DOHH2 (cell line): Measurements from ENCODE around the gene NLGN3.

Experiments
- H3F3A ChIP-seq: fragments of 200-600 bp; sonication (generic), shearing (Covaris generic); 2 replicates; pipeline ENCODE4 v1.6.0; 2016; ENCODE audit warnings: antibody characterized with exemption, mild to moderate bottlenecking; ENCODE audit not compliant: control insufficient read depth, insufficient read depth
- H3K27ac ChIP-seq: fragments of 200-600 bp; sonication (generic); 2 replicates; pipeline ENCODE4 v1.5.1; 2014; ENCODE audit warnings: low read depth, mild to moderate bottlenecking, low read length, moderate library complexity
- H3K27me3 ChIP-seq: fragments of 200-600 bp; sonication (generic); 2 replicates; pipeline ENCODE4 v1.6.1; 2014; ENCODE audit warnings: mild to moderate bottlenecking, low read length, mixed read lengths; ENCODE audit not compliant: control insufficient read depth
- H3K36me3 ChIP-seq: fragments of 200-600 bp; sonication (generic); 2 replicates; pipeline ENCODE4 v1.6.1; 2014; ENCODE audit warnings: mild to moderate bottlenecking, low read length, moderate library complexity, mixed read lengths; ENCODE audit not compliant: control insufficient read depth
- H3K4me1 ChIP-seq: fragments of 200-600 bp; sonication (generic); 2 replicates; pipeline ENCODE4 v1.6.1; 2014; ENCODE audit warnings: mild to moderate bottlenecking, low read length, mixed read lengths; ENCODE audit not compliant: control insufficient read depth
- H3K4me2 ChIP-seq: fragments of 200-600 bp; sonication (generic); 2 replicates; pipeline ENCODE4 v1.6.0; 2014; ENCODE audit warnings: mild to moderate bottlenecking, low read length, moderate library complexity
- H3K4me3 ChIP-seq: fragments of 200-600 bp; sonication (generic); 2 replicates; pipeline ENCODE4 v1.5.1; 2014; ENCODE audit warnings: mild to moderate bottlenecking, low read length, mixed read lengths
- H3K79me2 ChIP-seq: fragments of 200-600 bp; sonication (generic); 2 replicates; pipeline ENCODE4 v1.6.1; 2014; ENCODE audit warnings: mild to moderate bottlenecking, low read length, mixed read lengths; ENCODE audit not compliant: control insufficient read depth
- H3K9me2 ChIP-seq: fragments of 200-600 bp; sonication (generic); replicated peaks from 2 replicates; pipeline ENCODE4 v1.6.1; 2014; ENCODE audit warnings: mild to moderate bottlenecking, low read length, mixed read lengths; ENCODE audit not compliant: control insufficient read depth
- H3K9me3 ChIP-seq: fragments of 200-600 bp; sonication (generic); 2 replicates; pipeline ENCODE4 v1.6.1; 2014; ENCODE audit warnings: antibody characterized with exemption, low read length, mixed read lengths; ENCODE audit not compliant: control insufficient read depth, insufficient read depth
- H4K20me1 ChIP-seq: fragments of 200-600 bp; sonication (generic); 2 replicates; pipeline ENCODE4 v1.6.0; 2014; ENCODE audit warnings: low read depth, mild to moderate bottlenecking, antibody characterized with exemption, low read length, moderate library complexity; ENCODE audit not compliant: control insufficient read depth, insufficient read depth
- EZH2phosphoT487 ChIP-seq: fragments of 200-600 bp; sonication (generic); IDR thresholded peaks from 2 replicates; pipeline ENCODE4 v1.6.1; 2017; ENCODE audit warnings: borderline replicate concordance, mild to moderate bottlenecking, antibody characterized with exemption, low read length, moderate library complexity, mixed read lengths
- TF ChIP-seq, protein P1 (sequence below): fragments of 200-600 bp; sonication (generic); IDR thresholded peaks from one replicate; pipeline ENCODE4 v1.5.1; 2014; ENCODE audit warnings: antibody characterized with exemption, mild to moderate bottlenecking, low read depth, low read length; ENCODE audit not compliant: poor library complexity, severe bottlenecking

NLGN3 gene

GRCh38 chrX:71118032-71118984 is 26.3 kb upstream of the NLGN3 start, which contains the start of gene MED12:
Gene MED12 (plus strand): TSS chrX:71118596. CDS start chrX:71118755, 159 bp downstream.
- no peaks in the 10 kb centered on the region for H3F3A ChIP-seq
- no peaks in the 10 kb centered on the region for H3K79me2 ChIP-seq
- TF ChIP-seq, protein P1, sequence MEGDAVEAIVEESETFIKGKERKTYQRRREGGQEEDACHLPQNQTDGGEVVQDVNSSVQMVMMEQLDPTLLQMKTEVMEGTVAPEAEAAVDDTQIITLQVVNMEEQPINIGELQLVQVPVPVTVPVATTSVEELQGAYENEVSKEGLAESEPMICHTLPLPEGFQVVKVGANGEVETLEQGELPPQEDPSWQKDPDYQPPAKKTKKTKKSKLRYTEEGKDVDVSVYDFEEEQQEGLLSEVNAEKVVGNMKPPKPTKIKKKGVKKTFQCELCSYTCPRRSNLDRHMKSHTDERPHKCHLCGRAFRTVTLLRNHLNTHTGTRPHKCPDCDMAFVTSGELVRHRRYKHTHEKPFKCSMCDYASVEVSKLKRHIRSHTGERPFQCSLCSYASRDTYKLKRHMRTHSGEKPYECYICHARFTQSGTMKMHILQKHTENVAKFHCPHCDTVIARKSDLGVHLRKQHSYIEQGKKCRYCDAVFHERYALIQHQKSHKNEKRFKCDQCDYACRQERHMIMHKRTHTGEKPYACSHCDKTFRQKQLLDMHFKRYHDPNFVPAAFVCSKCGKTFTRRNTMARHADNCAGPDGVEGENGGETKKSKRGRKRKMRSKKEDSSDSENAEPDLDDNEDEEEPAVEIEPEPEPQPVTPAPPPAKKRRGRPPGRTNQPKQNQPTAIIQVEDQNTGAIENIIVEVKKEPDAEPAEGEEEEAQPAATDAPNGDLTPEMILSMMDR = no peak
- no peak for TF ChIP-seq EZH2phosphoT487
- H4K20me1 ChIP-seq = no peaks in the 10 kb centered on the region
- H3K4me2 ChIP-seq = peak within 1 kb of the TSS; percentile 77
- H3K4me1 ChIP-seq = peaks cover 11% of the 10 kb centered on the region
- peak within 1 kb of the TSS; percentile 81 for H3K4me3 ChIP-seq
- H3K9me3 ChIP-seq = no peaks in the 10 kb centered on the region
- peak within 1 kb of the TSS; percentile 44 for H3K27ac ChIP-seq
- peaks cover 23% of the 10 kb centered on the region for H3K36me3 ChIP-seq
- H3K27me3 ChIP-seq = no peaks in the 10 kb centered on the region
- H3K9me2 ChIP-seq = no peaks in the 10 kb centered on the region

DNA sequence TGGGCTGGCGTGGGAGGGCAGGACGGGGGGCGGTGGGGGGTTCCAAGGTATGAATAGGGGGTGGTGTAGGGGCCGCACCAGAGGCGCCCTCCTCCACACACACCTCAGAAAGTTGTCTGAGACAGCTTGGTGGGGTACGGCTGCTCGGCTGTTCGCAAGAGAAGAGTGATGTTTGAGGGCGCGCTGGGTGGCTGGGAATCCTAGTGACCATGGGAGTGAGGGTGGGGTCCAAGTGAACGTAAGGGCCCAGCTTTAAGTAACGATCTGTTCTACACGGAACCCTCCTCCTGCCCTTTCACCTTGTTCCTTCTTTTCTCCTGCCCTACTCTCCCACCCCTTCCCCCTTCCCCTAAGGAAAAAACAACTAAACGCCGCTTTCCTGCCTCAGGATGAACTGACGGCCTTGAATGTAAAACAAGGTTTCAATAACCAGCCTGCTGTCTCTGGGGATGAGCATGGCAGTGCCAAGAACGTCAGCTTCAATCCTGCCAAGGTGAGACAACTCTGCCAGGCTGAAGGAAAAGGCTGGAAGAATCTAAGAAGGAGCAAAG is 25.6 kb upstream of the NLGN3 start:
- Histone ChIP-seq H3K27ac (no peak overlapping the region), H3F3A (no peaks in the 10 kb centered on the region)

GRCh38 chrX:71128166-71128833 is 16.3 kb upstream of the NLGN3 start:
- Histone ChIP-seq H3K4me1 (no peaks in the 10 kb centered on the region), H3K36me3 (peaks cover 48% of the 10 kb centered on the region), H3K79me2 (no peaks in the 10 kb centered on the region), H3K9me2 (no peaks in the 10 kb centered on the region), H3K27me3 (no peaks in the 10 kb centered on the region), H3F3A (no peaks in the 10 kb centered on the region), H4K20me1 (no peaks in the 10 kb centered on the region), H3K4me2 (no peak overlapping the region), H3K9me3 (no peaks in the 10 kb centered on the region), H3K4me3 (no peak overlapping the region), H3K27ac (no peak overlapping the region)
- TF ChIP-seq, protein P1 = no peak
- TF ChIP-seq EZH2phosphoT487 = no peak

More for the DNA sequence above, 25.6 kb upstream of the NLGN3 start:
- Histone ChIP-seq H3K36me3 (peaks cover 30% of the 10 kb centered on the region), H3K27me3 (no peaks in the 10 kb centered on the region), H3K9me3 (no peaks in the 10 kb centered on the region), H4K20me1 (no peaks in the 10 kb centered on the region), H3K4me2 (peak overlapping the region; percentile 77), H3K4me1 (peaks cover 11% of the 10 kb centered on the region), H3K4me3 (peak overlapping the region; percentile 81), H3K9me2 (no peaks in the 10 kb centered on the region), H3K79me2 (no peaks in the 10 kb centered on the region)
- TF ChIP-seq, protein P1 = no peak
- TF ChIP-seq EZH2phosphoT487 = no peak
